CD4-positive, alpha-beta T cell treated with Interleukin-15 for 4 hours (primary cell): ENCODE results near the gene ZNF648.
"Not testable (repeated sequence)": the region's sequence is repeated elsewhere in the genome, so short reads cannot be mapped to it uniquely, and the experiment has no call there.

Source experiments
- DNase-seq: peaks from one replicate; pipeline ENCODE4 v3.0.0-alpha.2; 2020; ENCODE audit warnings: low spot score

Gene ZNF648

DNA sequence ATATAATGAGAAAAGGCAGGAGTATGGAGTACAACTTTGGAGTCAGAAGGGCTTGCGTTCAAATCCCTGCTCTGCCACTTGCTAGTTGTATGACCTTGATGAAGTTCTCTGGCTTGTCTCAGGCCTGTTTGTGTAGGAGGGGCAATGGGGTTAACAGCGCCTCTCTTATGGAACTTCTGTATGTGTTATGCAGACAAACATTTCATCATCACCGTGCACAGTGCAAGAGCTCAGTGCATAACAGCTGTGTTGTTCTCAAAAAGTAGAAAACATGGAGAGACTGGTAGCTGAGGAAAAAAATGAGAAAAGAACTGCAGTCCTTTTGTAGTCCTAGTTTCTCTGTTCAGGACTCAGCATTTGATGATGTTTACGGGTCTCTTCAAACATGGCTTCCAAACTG is 10.4 kb upstream of the ZNF648 start:
- no peak for DNase-seq

DNA sequence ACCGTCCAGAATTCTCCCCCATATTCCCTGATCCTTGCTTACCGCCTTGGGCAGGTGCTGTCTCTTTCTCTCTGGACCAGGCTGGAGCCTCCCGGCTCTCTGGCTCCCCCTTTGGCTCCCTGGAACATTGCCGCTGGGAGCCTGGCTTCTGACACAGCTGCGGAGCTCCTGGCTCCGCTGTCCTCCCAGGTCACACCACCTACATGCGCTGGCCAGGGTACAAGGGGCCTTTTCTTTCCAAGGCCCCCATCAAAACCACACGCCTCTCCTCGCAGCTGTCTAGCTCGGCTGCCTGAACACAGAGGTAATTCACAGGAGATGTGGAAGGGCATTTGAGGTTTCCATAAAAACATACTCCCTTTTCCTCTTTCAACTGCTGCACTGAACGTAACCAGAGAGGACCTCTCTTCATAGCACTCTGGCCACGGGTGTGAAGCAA is 7.5 kb upstream of the ZNF648 start:
- DNase-seq = no peak

- no peak for DNase-seq
Measured at GRCh38 chr1:182066934-182067333, 5.4 kb upstream of the ZNF648 start.

DNA sequence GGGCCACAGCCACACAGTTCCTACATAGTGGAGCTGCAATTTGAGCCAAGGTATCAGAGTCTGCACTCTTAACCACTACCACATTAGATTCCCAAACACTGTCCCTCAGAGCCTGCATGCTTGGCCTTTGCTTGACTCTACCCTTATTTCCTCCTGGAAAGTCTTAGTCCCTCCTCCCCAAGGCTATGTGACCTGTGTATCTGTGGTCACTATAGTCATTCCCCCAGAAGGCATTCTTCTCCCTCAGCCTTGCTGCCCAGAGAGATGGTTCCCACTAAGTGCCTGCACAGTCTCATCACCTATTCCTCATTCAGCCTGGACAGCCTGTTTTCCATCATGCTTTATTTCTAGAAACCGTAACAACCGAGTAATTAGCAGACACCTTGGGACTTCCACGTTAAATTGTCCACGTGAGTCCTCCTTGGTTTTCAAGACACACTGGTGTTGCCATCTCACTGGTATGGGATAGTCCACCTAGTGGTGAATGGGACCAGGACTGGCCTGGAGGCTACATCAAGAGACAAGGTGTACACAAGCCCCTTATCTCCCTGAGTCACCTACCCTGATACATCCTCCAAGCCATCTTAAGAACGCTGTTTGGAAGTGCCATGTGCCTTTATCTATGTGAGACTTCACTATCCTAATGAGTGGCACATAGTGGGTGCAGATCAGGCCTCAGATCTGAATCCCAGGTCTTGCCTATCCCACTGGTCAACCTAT is 3.8 kb upstream of the ZNF648 start:
- no peak for DNase-seq

- no peak for DNase-seq
Measured at GRCh38 chr1:182064611-182065010, 3.1 kb upstream of the ZNF648 start.

- no peak for DNase-seq
Measured at GRCh38 chr1:182062223-182062622, 711 bp upstream of the ZNF648 start.

DNA sequence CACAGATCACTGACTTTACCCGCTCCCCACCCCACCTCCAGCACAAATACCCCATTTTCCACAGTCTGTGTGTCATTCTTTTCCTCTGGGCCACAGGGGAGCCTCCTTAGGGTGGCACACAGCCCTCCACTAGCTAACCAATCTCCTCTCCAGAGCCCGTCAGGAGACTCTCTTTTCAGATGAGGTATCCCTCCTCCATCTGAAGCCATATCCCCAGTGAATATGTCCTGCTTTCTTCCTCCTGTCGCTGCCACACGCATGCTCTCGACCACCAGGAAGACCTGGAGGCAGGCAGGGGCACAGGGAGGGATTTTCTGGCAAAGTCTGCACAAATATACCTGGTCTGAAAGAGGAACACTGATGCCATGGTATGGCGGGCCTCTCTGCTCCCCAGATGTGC is 635 bp downstream of the ZNF648 start:
- DNase-seq = no peak

DNA sequence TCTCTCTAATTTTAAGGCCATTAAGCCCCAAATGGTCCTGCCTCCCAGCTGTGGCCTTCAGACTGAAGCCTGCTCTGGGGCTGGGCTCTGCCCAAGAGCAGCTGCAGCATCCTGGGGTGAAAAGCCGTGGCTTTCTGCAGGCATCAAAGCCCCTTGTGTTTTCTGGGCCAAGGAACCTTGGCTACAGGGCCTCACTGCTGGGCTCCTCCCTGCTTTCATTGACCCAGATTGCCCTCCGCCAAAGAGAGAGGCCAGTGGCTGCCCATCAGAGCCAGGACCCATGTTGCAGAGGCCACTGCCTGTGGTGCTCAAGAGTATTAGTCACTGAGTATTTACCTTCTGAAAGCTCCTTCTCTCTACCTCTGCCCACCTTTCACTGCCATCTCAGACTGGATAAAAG is 1.6 kb downstream of the ZNF648 start:
- no peak for DNase-seq

- DNase-seq = no peak
Measured at GRCh38 chr1:182056601-182057366, 4.7 kb downstream of the ZNF648 start.

DNA sequence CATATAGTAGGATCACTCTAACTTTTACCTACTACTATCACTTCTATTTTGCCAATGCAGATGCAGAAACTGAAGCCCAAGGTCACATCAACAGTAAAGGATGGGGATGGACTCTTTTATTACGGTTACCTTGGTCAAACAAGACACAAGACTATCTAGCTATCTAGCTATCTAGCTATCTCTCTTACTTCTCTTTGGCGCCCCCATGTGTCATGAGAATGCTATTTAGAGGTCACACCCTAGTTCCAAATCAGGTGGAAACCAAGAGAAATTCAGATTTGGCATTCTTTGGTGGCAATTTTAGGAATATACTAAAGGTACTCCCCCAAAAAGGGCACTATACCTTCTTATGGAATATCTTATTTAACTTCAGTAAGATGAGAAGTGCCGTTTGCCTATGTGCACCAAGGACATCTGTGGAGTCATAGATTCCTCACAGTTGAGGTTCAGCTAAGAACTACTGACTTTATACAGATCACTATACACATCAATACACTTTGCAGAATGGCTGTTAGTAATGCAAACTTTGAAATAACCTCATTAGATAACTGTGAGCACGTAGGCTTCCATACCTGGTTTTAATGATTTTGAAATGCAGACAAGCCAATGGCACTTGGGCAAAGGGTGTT is 6.7 kb downstream of the ZNF648 start:
- DNase-seq = peak; percentile 53

- no peak for DNase-seq
Measured at GRCh38 chr1:182052355-182052754, 9.2 kb downstream of the ZNF648 start.

DNA sequence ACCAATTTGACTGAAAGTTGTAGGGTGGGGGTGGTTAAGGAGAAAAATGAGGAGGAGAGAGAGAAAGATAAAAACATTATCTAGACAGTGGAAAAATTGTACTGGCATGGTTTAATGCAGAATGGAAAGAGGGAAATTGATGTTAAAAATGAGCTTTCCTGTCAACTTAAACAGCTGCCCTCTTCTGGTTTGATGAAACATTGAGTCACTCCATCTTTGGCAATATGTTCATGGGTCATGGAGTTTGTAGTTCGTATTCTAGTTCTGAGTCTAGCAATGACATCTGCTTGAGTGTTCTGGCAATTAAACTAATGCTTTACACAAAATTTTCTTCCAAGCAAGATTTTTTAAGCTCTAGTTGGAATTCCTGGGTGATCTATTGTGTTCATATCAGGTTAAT is 9.6 kb downstream of the ZNF648 start:
- no peak for DNase-seq

DNA sequence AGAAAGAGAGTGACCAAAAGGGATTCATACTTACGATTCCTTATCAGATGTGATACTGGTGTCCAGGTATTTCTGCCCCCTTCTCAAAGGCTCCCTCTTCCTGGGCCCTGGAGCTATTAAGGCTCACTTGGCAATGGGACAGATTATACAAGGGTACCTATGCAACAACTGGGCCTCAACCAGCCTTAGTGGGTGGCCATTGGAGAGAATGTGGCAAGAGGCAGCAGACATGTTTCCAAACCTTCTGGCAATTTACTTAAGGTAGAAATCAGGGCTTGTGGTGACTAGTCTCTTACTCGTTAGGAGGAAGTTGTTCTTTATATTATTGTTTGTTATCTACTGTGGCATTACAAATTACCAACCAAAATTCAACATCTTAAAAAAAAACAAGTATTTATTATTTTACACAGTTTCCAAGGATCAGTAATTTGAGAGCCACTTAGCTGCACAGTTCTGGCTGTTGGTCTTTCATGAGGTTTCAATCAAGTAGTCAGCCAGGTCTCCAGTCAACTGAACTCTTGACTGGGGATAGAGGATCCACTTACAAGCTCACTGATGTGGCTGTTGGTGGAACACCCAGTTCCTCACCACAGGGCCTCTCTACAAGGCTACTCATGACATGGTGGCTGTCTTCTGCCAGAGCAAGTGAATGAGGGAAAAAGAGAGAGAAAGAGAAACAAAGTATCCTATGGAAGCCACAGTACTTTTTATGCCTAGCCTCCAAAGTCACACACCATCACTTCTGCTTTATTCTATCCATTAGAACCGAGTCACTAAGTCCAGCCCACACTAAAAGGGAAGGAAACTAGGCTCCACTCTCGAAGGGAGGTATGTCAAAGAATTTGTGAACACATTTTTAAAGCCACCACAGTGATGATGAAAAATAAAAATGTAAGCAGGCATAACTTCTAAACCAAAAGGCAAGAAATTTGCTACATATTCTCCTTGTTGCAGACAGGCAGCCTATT is 10.7 kb downstream of the ZNF648 start:
- no peak for DNase-seq

DNA sequence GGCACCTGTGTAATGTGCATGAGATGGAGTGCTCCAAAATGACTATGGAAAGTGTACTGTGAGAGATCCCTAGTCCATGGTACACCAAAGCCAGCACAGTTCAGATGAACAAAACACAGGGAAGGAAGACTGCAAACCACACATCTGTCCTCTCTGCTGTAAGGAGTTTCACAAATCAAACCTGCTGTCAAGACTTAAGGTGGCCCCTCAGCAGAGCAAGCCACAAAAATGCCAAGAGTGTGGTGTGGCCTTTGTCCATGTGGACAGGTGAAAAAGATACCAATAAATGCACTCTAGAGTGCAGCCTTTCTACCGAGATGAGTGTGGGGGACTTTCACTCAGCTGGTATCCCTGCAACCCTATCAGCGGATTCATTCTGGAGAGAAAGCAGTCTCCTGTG is 12.9 kb downstream of the ZNF648 start:
- DNase-seq = no peak

DNA sequence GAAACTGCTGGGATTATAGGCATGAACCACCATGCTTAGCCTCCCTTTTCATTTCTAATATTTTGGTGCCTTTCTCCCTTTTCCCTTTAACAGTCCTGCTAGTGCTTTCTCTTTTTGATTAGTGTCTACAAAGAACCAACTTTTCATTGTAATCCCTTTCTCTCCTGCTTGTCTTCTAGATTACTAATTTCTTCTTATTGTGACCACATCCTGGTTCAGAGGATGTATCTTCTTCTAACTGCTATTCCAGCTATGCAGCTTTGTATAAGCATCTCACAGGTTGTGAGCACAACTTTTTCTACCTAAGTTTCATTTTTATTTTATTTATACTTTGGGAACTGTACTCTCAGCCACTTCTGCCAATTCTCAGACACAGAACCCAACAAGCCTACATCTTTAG is 14.7 kb downstream of the ZNF648 start:
- DNase-seq = no peak

GRCh38 chr1:182045481-182045880 is 16.0 kb downstream of the ZNF648 start:
- not testable (repeated sequence) for DNase-seq

GRCh38 chr1:182041615-182042014 is 19.9 kb downstream of the ZNF648 start:
- DNase-seq = no peak

DNA sequence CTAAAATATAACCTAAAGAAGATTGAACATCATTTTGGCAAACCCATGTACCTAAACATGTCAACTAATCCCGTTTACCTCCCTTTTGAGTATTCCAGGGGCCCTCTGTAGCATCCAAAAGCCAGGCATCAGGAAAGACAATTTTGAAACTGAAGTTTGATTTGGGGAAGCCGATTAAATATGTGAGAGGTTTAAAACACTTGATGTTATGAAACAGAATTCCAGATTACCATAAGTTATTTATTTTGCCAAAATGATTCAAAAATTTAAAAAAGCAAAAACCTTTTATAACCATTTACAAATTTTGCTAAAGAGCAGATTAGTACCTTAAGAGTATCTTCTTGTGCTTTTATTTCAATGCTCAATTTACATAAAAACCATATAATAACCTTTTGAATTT is 23.3 kb downstream of the ZNF648 start:
- no peak for DNase-seq

GRCh38 chr1:182035097-182035770 is 26.3 kb downstream of the ZNF648 start:
- no peak for DNase-seq

- no peak for DNase-seq
Measured at GRCh38 chr1:182032251-182032650, 29.3 kb downstream of the ZNF648 start.
